ENCODE data around the gene SDE2.

- TF ChIP-seq CTCF (IDR thresholded peaks at IDR 0.05) (no peak), POLR2AphosphoS5 (IDR thresholded peaks at IDR 0.05) (no peak), POLR2A (IDR thresholded peaks at IDR 0.05) (no peak)
Measured at GRCh38 chr1:225974454-225974853, 24.7 kb downstream of the SDE2 start.

All from prostate gland (tissue), 2 donors.